ENCODE data around the gene SCRG1. TPM values are rescaled to one million over a fixed set of nuclear protein-coding genes. Genes with fewer than 3 reads are reported as not detected.

Gene SCRG1
- total RNA-seq, 1 experiment from 2014 or later: 1.2 TPM

Small RNA genes lying within 50 kb of the gene (small RNA-seq; reads per million reads assigned to genes)
- gene RNU6-1096P: 0 reads per million in 2 experiments

Other genes starting within 250 kb of the SCRG1 start
- gene GALNT7, start 230.3 kb downstream of the SCRG1 start, total RNA-seq (2014; rRNA removed; shearing (Covaris generic)): 22.1 and 23.7 TPM in 2 replicates
- 79.3 and 92.1 TPM in 2 replicates for gene HMGB2, start 64.8 kb downstream of the SCRG1 start, total RNA-seq (2014; rRNA removed; shearing (Covaris generic))
- gene SAP30, start 28.2 kb downstream of the SCRG1 start, total RNA-seq (2014; rRNA removed; shearing (Covaris generic)): 27.8 and 29.3 TPM in 2 replicates
- gene HAND2, start 131.1 kb upstream of the SCRG1 start, total RNA-seq (2014; rRNA removed; shearing (Covaris generic)): 3.8 and 3.9 TPM in 2 replicates